Naive thymus-derived CD4-positive, alpha-beta T cell (primary cell): ENCODE results near the gene C18orf63. TPM values are rescaled to one million over a fixed set of nuclear protein-coding genes. Genes with fewer than 3 reads are reported as not detected.
A peak's percentile ranks its signal among the peaks of the same experiment; 100 is the strongest.

ENCODE experiments used
- ATAC-seq: fragments of 150-1000 bp; cut with Tn5 transposase; 2 replicates; pipeline ENCODE4 v1.10.0; 2021; ENCODE audit warnings: mild to moderate bottlenecking, moderate library complexity
- CTCF ChIA-PET: fragments of 350-600 bp; sonication (Branson Sonifier 250); formaldehyde crosslinking; loops from one replicate; lab custom pipeline; 2021; ENCODE audit warnings: antibody characterized with exemption; lab: Charles Lee
- POLR2A ChIA-PET: fragments of 350-600 bp; sonication (Branson Sonifier 250); formaldehyde crosslinking; loops from one replicate; lab custom pipeline; 2021; ENCODE audit warnings: antibody characterized with exemption, inconsistent platforms; lab: Charles Lee
- DNase-seq, 9 donors: peaks; one replicate each; pipeline versions ENCODE4 v3.0.0 to v3.0.0-alpha.2; 2020 to 2022; ENCODE audit warnings: mixed read lengths in 1 of 9
- H3K27ac ChIP-seq: one replicate; pipeline ENCODE4 v1.7.0; 2013; ENCODE audit warnings: mild to moderate bottlenecking, low read depth, low read length, moderate library complexity
- H3K27me3 ChIP-seq, 2 donors: one replicate each; pipeline ENCODE4 v1.7.0; 2013; ENCODE audit warnings: low read length in 2 of 2, mild to moderate bottlenecking in 2 of 2, moderate library complexity in 2 of 2; ENCODE audit not compliant: control insufficient read depth in 2 of 2, insufficient read depth in 2 of 2
- H3K36me3 ChIP-seq, 3 experiments: 1 replicate in 2 of 3; 2 replicates in 1 of 3; pipeline ENCODE4 v1.7.0; 2013; ENCODE audit warnings: low read length in 3 of 3, mild to moderate bottlenecking in 3 of 3, moderate library complexity in 1 of 3; ENCODE audit not compliant: insufficient read depth in 3 of 3, control insufficient read depth in 2 of 3
- H3K4me1 ChIP-seq, 2 donors: one replicate each; pipeline ENCODE4 v1.7.0; 2013; ENCODE audit warnings: low read length in 2 of 2, mild to moderate bottlenecking in 2 of 2, moderate library complexity in 1 of 2; ENCODE audit not compliant: control insufficient read depth in 2 of 2, insufficient read depth in 2 of 2
- H3K4me3 ChIP-seq: 2 replicates; pipeline ENCODE4 v1.7.0; 2013; ENCODE audit warnings: mild to moderate bottlenecking, low read length
- H3K9me3 ChIP-seq, 3 experiments: 1 replicate in 2 of 3; 2 replicates in 1 of 3; pipeline ENCODE4 v1.7.0; 2013; ENCODE audit warnings: low read length in 3 of 3; ENCODE audit not compliant: control insufficient read depth in 2 of 3
- H3K27ac Mint-ChIP-seq, 9 donors: one replicate each; pipeline ENCODE4 v1.8.0; 2020 to 2022; ENCODE audit warnings: mixed read lengths in 9 of 9, mild to moderate bottlenecking in 8 of 9, moderate library complexity in 5 of 9, inconsistent platforms in 2 of 9
- H3K27me3 Mint-ChIP-seq, 5 donors: one replicate each; pipeline ENCODE4 v1.8.0; 2021 to 2022; ENCODE audit warnings: mixed read lengths in 5 of 5, mild to moderate bottlenecking in 1 of 5
- H3K36me3 Mint-ChIP-seq, 5 donors: one replicate each; pipeline ENCODE4 v1.8.0; 2020 to 2022; ENCODE audit warnings: mixed read lengths in 5 of 5, mild to moderate bottlenecking in 3 of 5, inconsistent platforms in 1 of 5
- H3K4me1 Mint-ChIP-seq, 7 donors: one replicate each; pipeline ENCODE4 v1.8.0; 2020 to 2022; ENCODE audit warnings: mixed read lengths in 7 of 7, mild to moderate bottlenecking in 3 of 7, inconsistent platforms in 1 of 7
- H3K4me3 Mint-ChIP-seq, 10 donors: one replicate each; pipeline ENCODE4 v1.8.0; 2020 to 2022; ENCODE audit warnings: mild to moderate bottlenecking in 10 of 10, mixed read lengths in 10 of 10, moderate library complexity in 6 of 10, inconsistent platforms in 2 of 10
- H3K9me3 Mint-ChIP-seq, 11 donors: one replicate each; pipeline ENCODE4 v1.8.0; 2020 to 2022; ENCODE audit warnings: mixed read lengths in 11 of 11, mild to moderate bottlenecking in 4 of 11, inconsistent platforms in 1 of 11, moderate library complexity in 1 of 11
- intact Hi-C, 2 donors: fragments of 100-400 bp; cut with micrococcal nuclease; formaldehyde crosslinking; loops; one replicate each; pipeline ENCODE4 v1.15.1; 2023
- polyA plus RNA-seq, 2 donors: library from polyadenylated mRNA; unstranded; fragments of 300-500 nt; fragmentation: Illumina TruSeq; gene quantifications; one replicate each; pipeline ENCODE4 v1.2.3, GENCODE V29; 2021
- total RNA-seq, 6 experiments: library from RNA in 5 of 6; stranded (reverse) in 5 of 6; gene quantifications; 1 replicate in 5 of 6; 2 replicates in 1 of 6; pipeline ENCODE4 v1.2.3 and lab custom pipeline; 2021 to 2026

Gene C18orf63
- total and polyA plus RNA-seq, 7 experiments from 2014 or later, result not detected

DNA sequence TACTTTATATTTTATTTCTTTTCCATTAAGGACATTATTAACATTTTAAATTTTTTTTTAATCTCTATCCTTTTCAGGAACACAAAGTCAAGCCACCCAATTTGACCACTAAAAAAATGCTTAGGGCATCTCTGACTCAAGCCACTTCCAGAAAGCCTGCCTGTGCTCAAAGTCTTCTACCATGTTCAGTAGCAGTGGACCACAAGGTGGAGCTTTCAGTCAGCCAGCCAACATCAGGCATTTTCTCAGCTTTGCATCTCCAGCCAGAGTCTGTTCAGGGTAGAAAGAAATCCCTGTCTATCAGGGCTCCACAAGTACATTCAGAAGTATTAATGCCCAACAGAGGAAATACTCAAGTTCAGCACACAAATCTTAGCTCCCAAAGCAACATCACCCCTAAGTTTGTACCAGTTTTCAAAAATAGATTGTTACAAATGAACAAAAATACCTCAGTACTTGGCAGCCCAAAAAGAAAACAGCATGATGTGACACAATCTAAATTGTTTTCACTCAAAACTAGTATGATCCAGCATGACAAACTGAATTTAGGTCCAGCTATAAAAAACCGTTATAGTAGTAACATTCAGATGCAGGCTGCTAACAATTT is 37.6 kb downstream of the C18orf63 start:
- POLR2A ChIA-PET, result interaction anchor here (0.8 to 2.3 kb wide), 5 partner anchors 25 to 145 kb away, joined by 4 to 18 read pairs (median 6); partner anchors contain the start of gene CNDP2
- peak in 8 of 9 donors; percentile 37 to 79 (median 70) for DNase-seq
- Histone ChIP-seq H3K9me3 (no peaks in the 10 kb centered on the region), H3K27ac (no peak overlapping the region), H3K4me3 (no peak overlapping the region), H3K36me3 (no peaks in the 10 kb centered on the region), H3K27me3 (no peaks in the 10 kb centered on the region), H3K4me1 (peaks cover 0 to 4% of the 10 kb centered on the region in 2 donors)
- intact Hi-C loops, result loop anchor here (1.0 to 10.0 kb wide), 7 partner anchors 20 to 1992 kb away; partner anchors contain the start of genes CYB5A (in 1 of the 2) and ZNF407 (in 1 of the 2)
- H3K9me3 Mint-ChIP-seq, result no peaks in the 10 kb centered on the region
- no peak overlapping the region for H3K4me3 Mint-ChIP-seq
- CTCF ChIA-PET, result interaction anchor here (0.7 to 8.5 kb wide), 14 partner anchors 11 to 901 kb away, joined by 3 to 269 read pairs (median 4); partner anchors contain the start of gene CNDP2
- H3K27me3 Mint-ChIP-seq, result peaks cover 0 to 24% (median 0%) of the 10 kb centered on the region in 5 donors
- ATAC-seq, result peak; percentile 82
- H3K4me1 Mint-ChIP-seq, result peaks cover 3 to 23% (median 18%) of the 10 kb centered on the region in 7 donors
- H3K36me3 Mint-ChIP-seq, result no peaks in the 10 kb centered on the region
- H3K27ac Mint-ChIP-seq, result peak overlapping the region in 2 of 9 donors; percentile 58 to 89

DNA sequence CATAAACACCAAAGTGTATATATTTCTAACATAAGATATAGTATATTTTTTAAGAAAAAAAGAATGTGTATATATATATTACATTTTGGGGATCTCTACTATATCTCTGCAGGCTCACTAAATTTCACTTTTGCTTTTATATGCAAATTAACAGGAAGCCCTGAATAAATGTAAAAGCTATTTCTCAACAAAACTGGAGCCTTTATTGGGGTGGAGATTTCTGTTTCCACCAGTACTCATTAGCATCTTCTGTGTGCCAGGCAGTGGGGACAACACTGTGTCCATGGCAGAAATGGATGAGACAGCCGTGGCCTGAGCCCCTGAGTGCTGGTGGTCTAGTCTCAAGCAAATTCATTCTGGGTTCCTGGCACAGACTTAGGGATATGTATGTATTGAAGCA is 41.3 kb downstream of the C18orf63 start:
- no peak for ATAC-seq
- Mint-ChIP-seq H3K4me1 (peaks cover 3 to 23% (median 16%) of the 10 kb centered on the region in 7 donors), H3K9me3 (peaks cover 0 to 1% (median 0%) of the 10 kb centered on the region in 11 donors), H3K36me3 (no peaks in the 10 kb centered on the region), H3K27me3 (peaks cover 0 to 26% (median 0%) of the 10 kb centered on the region in 5 donors), H3K27ac (peak overlapping the region in 1 of 9 donors; percentile 40), H3K4me3 (no peak overlapping the region)
- Histone ChIP-seq H3K27ac (no peak overlapping the region), H3K9me3 (no peaks in the 10 kb centered on the region), H3K4me3 (no peak overlapping the region), H3K36me3 (no peaks in the 10 kb centered on the region), H3K4me1 (peaks cover 0 to 4% of the 10 kb centered on the region in 2 donors), H3K27me3 (no peaks in the 10 kb centered on the region)
- ChIA-PET POLR2A (interaction anchor here (1.1 to 1.3 kb wide), 2 partner anchors 21 to 137 kb away, joined by 5 read pairs; no protein-coding TSS in a partner anchor), CTCF (interaction anchor here (1.5 to 8.5 kb wide), 2 partner anchors 15 to 137 kb away, joined by 4 to 269 read pairs; partner anchors contain the start of gene CNDP2)
- no peak for DNase-seq
- intact Hi-C loops, result loop anchor here (1.0 to 10.0 kb wide), 2 partner anchors 16 to 1988 kb away; no protein-coding TSS in a partner anchor

DNA sequence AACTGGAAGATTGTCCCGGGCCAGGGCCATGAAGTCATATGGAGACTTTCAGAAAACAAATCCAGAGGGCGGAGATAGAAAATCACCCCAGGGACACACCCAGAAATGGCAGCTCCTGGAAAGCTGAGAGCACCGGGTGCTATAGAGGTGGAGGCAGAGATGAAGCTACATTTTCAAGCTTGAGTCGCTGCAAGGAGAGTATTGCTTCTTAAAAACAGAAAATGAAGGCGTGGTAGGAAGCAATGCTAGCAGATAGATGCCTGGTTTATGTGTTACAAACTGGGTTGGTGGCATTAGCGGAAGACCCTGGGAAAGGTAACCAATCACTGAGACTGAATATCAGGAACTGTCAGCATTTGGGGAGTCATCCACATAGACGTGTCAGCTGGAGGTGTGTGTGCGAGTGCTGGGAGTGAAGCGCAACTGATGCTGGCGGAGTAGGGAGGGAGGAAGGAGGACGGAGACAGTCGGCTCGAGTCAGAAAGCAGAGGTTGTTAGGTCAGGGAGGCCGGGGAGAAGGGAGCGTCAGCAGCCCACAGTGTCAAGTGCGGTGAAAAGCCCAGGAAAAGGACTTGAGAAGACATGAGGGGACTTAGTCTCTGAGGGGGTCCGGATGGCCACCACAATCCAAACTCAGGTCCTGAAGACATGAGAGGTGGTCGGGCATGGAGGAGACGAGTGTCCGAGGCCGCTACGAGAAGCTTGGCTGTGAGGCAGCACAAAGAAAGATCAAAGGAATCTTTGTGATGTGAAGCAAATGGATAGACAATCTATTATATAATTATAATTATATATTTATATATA is 45.4 kb downstream of the C18orf63 start:
- H3K27ac Mint-ChIP-seq, result peak overlapping the region in 1 of 9 donors; percentile 1

DNA sequence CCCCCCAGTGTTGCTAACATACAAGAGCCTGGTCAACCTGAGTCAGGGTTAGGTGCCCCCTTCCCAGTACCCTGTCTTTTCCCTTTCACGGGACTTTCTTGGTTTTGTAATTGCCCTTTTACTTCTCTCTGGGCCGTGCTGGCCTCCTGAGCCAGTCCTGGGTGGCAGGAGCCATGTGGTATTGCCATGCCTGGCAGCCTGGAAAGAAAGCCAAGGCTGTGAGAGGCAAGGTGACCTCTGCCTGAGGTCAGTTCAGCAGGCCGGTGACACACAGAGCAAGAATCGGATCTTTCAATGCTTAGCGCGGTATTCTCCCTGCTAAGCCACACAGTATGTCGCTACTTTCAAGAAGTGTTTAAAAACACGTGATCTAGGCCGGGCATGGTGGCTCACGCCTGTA is 52.3 kb downstream of the C18orf63 start:
- Histone ChIP-seq H3K27ac (no peak overlapping the region), H3K4me1 (peaks cover 9 to 37% of the 10 kb centered on the region in 2 donors), H3K9me3 (no peaks in the 10 kb centered on the region), H3K27me3 (peaks cover 0 to 6% of the 10 kb centered on the region in 2 donors), H3K36me3 (no peaks in the 10 kb centered on the region), H3K4me3 (no peak overlapping the region)
- Mint-ChIP-seq H3K36me3 (peaks cover 0 to 7% (median 0%) of the 10 kb centered on the region in 5 donors), H3K27ac (peak overlapping the region in 1 of 9 donors; percentile 68), H3K27me3 (peaks cover 0 to 37% (median 0%) of the 10 kb centered on the region in 5 donors), H3K4me1 (peaks cover 21 to 50% (median 35%) of the 10 kb centered on the region in 7 donors), H3K4me3 (no peak overlapping the region), H3K9me3 (peaks cover 0 to 2% (median 0%) of the 10 kb centered on the region in 11 donors)
- intact Hi-C loops, result no loop called here
- ChIA-PET POLR2A (interaction anchor here (0.7 kb wide), 1 partner anchor 124 kb away, joined by 3 read pairs; no protein-coding TSS in a partner anchor), CTCF (no interaction called here)
- DNase-seq (no peak), ATAC-seq (no peak)

More for the DNA sequence above, 45.4 kb downstream of the C18orf63 start:
- no peak overlapping the region for H3K4me3 ChIP-seq
- ChIA-PET CTCF (interaction anchor here (1.0 kb wide), 1 partner anchor 133 kb away, joined by 3 read pairs; no protein-coding TSS in a partner anchor), POLR2A (no interaction called here)
- Mint-ChIP-seq H3K27me3 (peaks cover 0 to 24% (median 0%) of the 10 kb centered on the region in 5 donors), H3K9me3 (peaks cover 0 to 1% (median 0%) of the 10 kb centered on the region in 11 donors), H3K36me3 (no peaks in the 10 kb centered on the region), H3K4me3 (no peak overlapping the region), H3K4me1 (peaks cover 3 to 16% (median 16%) of the 10 kb centered on the region in 7 donors)
- no peak overlapping the region for H3K27ac ChIP-seq
- no peaks in the 10 kb centered on the region for H3K27me3 ChIP-seq
- no peaks in the 10 kb centered on the region for H3K36me3 ChIP-seq
- H3K4me1 ChIP-seq, result peaks cover 0 to 4% of the 10 kb centered on the region in 2 donors
- ATAC-seq (no peak), DNase-seq (peak in 1 of 9 donors; percentile 18)
- intact Hi-C loops, result loop anchor here in 1 of 2 donors (1.0 kb wide), 1 partner anchor 12 kb away; no protein-coding TSS in a partner anchor
- no peaks in the 10 kb centered on the region for H3K9me3 ChIP-seq

DNA sequence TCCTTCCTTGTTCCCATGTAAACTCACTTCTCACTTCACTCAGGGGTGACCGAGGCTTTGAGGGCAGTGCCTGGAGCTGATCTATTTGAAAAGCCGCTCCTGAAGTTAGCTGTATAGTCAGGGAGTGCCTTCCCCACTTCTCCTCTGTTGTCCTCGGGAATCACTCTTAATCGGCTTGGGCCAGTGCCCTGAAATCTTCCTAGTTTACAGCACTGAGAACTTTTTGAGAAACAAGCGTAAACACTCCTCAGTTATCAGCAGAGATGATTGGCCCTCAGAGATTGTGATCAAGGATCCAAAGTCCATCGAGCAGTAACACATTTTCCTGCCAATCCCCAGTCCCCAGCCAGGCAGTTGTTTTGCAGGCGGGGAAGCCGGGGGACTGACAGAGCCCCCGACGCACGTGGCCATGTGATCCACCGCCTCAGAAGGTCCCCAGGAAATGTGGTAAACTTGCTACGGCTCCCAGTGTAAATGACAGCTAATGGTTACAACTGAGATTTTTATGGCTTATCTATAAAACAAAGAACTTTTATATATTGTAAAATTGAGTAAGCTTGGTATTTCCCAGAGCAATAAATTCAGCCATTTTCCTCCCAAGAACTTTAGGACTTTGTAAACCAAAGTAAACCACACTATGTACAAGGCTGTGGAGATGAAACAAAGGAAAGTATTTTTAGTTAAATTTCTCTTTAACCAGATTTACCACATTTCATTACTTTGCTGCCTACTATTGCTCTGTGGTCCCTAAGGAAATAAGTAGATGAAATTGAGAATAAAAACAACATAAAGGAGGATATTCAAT is 53.5 kb downstream of the C18orf63 start:
- ChIA-PET CTCF (interaction anchor here (1.4 kb wide), 1 partner anchor 124 kb away, joined by 8 read pairs; no protein-coding TSS in a partner anchor), POLR2A (interaction anchor here (0.5 to 1.7 kb wide), 3 partner anchors 10 to 45 kb away, joined by 3 to 5 read pairs (median 4); no protein-coding TSS in a partner anchor)
- Mint-ChIP-seq H3K27me3 (peaks cover 0 to 29% (median 0%) of the 10 kb centered on the region in 5 donors), H3K4me1 (peaks cover 22 to 62% (median 44%) of the 10 kb centered on the region in 7 donors), H3K4me3 (peak overlapping the region in 6 of 10 donors; percentile 2 to 57 (median 28)), H3K27ac (peak overlapping the region in 6 of 9 donors; percentile 36 to 82 (median 42)), H3K36me3 (peaks cover 0 to 7% (median 0%) of the 10 kb centered on the region in 5 donors), H3K9me3 (peaks cover 0 to 2% (median 0%) of the 10 kb centered on the region in 11 donors)
- ATAC-seq (no peak), DNase-seq (no peak)
- intact Hi-C loops, result no loop called here
- peaks cover 19 to 46% of the 10 kb centered on the region in 2 donors for H3K4me1 ChIP-seq
- H3K36me3 ChIP-seq, result no peaks in the 10 kb centered on the region
- H3K27ac ChIP-seq, result no peak overlapping the region
- H3K27me3 ChIP-seq, result peaks cover 0 to 6% of the 10 kb centered on the region in 2 donors
- no peaks in the 10 kb centered on the region for H3K9me3 ChIP-seq
- no peak overlapping the region for H3K4me3 ChIP-seq
